IMR-90 (cell line): ENCODE results near the gene ACAD11. TPM values are rescaled to one million over a fixed set of nuclear protein-coding genes. Genes with fewer than 3 reads are reported as not detected.
A peak's percentile ranks its signal among the peaks of the same experiment; 100 is the strongest.

Source experiments
- ATAC-seq: fragments of 200-7000 bp; cut with Tn5 transposase; 2 replicates; pipeline ENCODE4 v1.9.1; 2020; ENCODE audit warnings: low read depth, mild to moderate bottlenecking, moderate library complexity
- BruUV-seq: library from RNA; stranded (reverse); fragments of 400-500 nt; replicated peaks from 2 replicates; lab custom pipeline; 2021; lab: Mats Ljungman, UMichigan
- CTCF ChIA-PET: fragments of 300-600 bp; formaldehyde crosslinking; extraction: SDS; loops from one replicate; lab custom pipeline; 2021; ENCODE audit warnings: antibody characterized with exemption; lab: Yijun Ruan, JAX
- POLR2A ChIA-PET: fragments of 300-600 bp; sonication (Branson Sonifier 250); formaldehyde crosslinking; loops from one replicate; lab custom pipeline; 2022; ENCODE audit warnings: antibody characterized with exemption; ENCODE audit not compliant: unreplicated experiment; lab: Charles Lee
- DNase-seq: peaks from one replicate; pipeline ENCODE4 v3.0.0; 2013
- H2AFZ ChIP-seq: replicated peaks from 2 replicates; pipeline ENCODE3; 2013; ENCODE audit warnings: low read length, mild to moderate bottlenecking; ENCODE audit not compliant: poor library complexity
- H2AK5ac ChIP-seq: 2 replicates; pipeline ENCODE4 v1.6.1; 2013; ENCODE audit warnings: low read depth, low read length, inconsistent platforms
- H2AK9ac ChIP-seq: replicated peaks from 2 replicates; pipeline ENCODE3; 2013; ENCODE audit warnings: mild to moderate bottlenecking, low read depth, low read length, moderate library complexity; ENCODE audit not compliant: poor library complexity
- H2BK120ac ChIP-seq: 2 replicates; pipeline ENCODE4 v1.6.1; 2013; ENCODE audit warnings: low read depth, low read length, inconsistent platforms
- H2BK15ac ChIP-seq: 3 replicates; pipeline ENCODE4 v1.6.1; 2013; ENCODE audit warnings: low read depth, low read length, inconsistent platforms
- H2BK20ac ChIP-seq: 2 replicates; pipeline ENCODE4 v1.6.1; 2013; ENCODE audit warnings: low read depth, mild to moderate bottlenecking, inconsistent platforms, low read length, moderate library complexity
- H2BK5ac ChIP-seq: 2 replicates; pipeline ENCODE4 v1.6.1; 2013; ENCODE audit warnings: mild to moderate bottlenecking, low read depth, low read length, inconsistent platforms; ENCODE audit not compliant: poor library complexity, severe bottlenecking
- H3K14ac ChIP-seq: replicated peaks from 2 replicates; pipeline ENCODE4 v1.6.1; 2013; ENCODE audit warnings: low read depth, low read length, inconsistent platforms
- H3K18ac ChIP-seq: 2 replicates; pipeline ENCODE4 v1.6.1; 2013; ENCODE audit warnings: low read depth, low read length, control low read depth
- H3K23ac ChIP-seq: 2 replicates; pipeline ENCODE4 v1.6.1; 2013; ENCODE audit warnings: low read depth, low read length, inconsistent platforms
- H3K27ac ChIP-seq: 2 replicates; pipeline ENCODE4 v1.5.1; 2013; ENCODE audit warnings: mild to moderate bottlenecking, control low read depth, low read length; ENCODE audit not compliant: insufficient read depth
- H3K27me3 ChIP-seq: 2 replicates; pipeline ENCODE4 v1.6.1; 2013; ENCODE audit warnings: low read length; ENCODE audit not compliant: control insufficient read depth, insufficient read depth
- H3K36me3 ChIP-seq: 2 replicates; pipeline ENCODE4 v1.6.1; 2013; ENCODE audit warnings: low read length, mixed read lengths; ENCODE audit not compliant: control insufficient read depth, insufficient read depth
- H3K4ac ChIP-seq: 2 replicates; pipeline ENCODE4 v1.6.1; 2013; ENCODE audit warnings: low read depth, low read length, inconsistent platforms
- H3K4me1 ChIP-seq: 2 replicates; pipeline ENCODE4 v1.6.1; 2013; ENCODE audit warnings: low read length, mixed read lengths; ENCODE audit not compliant: control insufficient read depth, insufficient read depth
- H3K4me2 ChIP-seq: 2 replicates; pipeline ENCODE4 v1.6.1; 2013; ENCODE audit warnings: low read depth, mild to moderate bottlenecking, control low read depth, low read length, moderate library complexity
- H3K4me3 ChIP-seq: 2 replicates; pipeline ENCODE4 v1.5.1; 2013; ENCODE audit warnings: low read depth, mild to moderate bottlenecking, control low read depth, low read length, moderate library complexity; ENCODE audit not compliant: insufficient read depth
- H3K56ac ChIP-seq: 2 replicates; pipeline ENCODE4 v1.6.1; 2013; ENCODE audit warnings: low read length, inconsistent platforms; ENCODE audit not compliant: insufficient read depth; ENCODE audit errors: extremely low read depth
- H3K79me1 ChIP-seq, 2 experiments: 2 replicates each; pipeline ENCODE4 v1.6.1; 2013; ENCODE audit warnings: low read length in 2 of 2, inconsistent platforms in 1 of 2, low read depth in 1 of 2
- H3K9ac ChIP-seq: 2 replicates; pipeline ENCODE4 v1.6.1; 2013; ENCODE audit warnings: low read depth, low read length, control low read depth
- H3K9me1 ChIP-seq: 2 replicates; pipeline ENCODE4 v1.6.1; 2013; ENCODE audit warnings: low read length, inconsistent platforms; ENCODE audit not compliant: insufficient read depth
- H3K9me3 ChIP-seq: 2 replicates; pipeline ENCODE4 v1.6.1; 2013; ENCODE audit warnings: low read length; ENCODE audit not compliant: control insufficient read depth, insufficient read depth
- H4K20me1 ChIP-seq: 2 replicates; pipeline ENCODE4 v1.6.1; 2013; ENCODE audit warnings: low read length, inconsistent platforms; ENCODE audit not compliant: insufficient read depth
- H4K5ac ChIP-seq: 2 replicates; pipeline ENCODE4 v1.6.1; 2013; ENCODE audit warnings: mild to moderate bottlenecking, low read depth, low read length, control low read depth
- H4K8ac ChIP-seq, 2 experiments: 2 replicates each; pipeline ENCODE4 v1.6.1; 2013; ENCODE audit warnings: low read depth in 2 of 2, low read length in 2 of 2, control low read depth in 1 of 2, inconsistent platforms in 1 of 2
- H4K91ac ChIP-seq: 2 replicates; pipeline ENCODE4 v1.6.1; 2013; ENCODE audit warnings: low read depth, low read length, inconsistent platforms; ENCODE audit not compliant: insufficient read depth
- BHLHE40 ChIP-seq: fragments of 150-350 bp; IDR thresholded peaks from 2 replicates; pipeline ENCODE4 v1.6.1; 2016; ENCODE audit warnings: mild to moderate bottlenecking, low read depth, low read length
- CEBPB ChIP-seq: IDR thresholded peaks from 2 replicates; pipeline ENCODE4 v1.6.1; 2012; ENCODE audit warnings: low read depth, low read length, improper control_type of control experiment
- CHD1 ChIP-seq: IDR thresholded peaks from 2 replicates; pipeline ENCODE4 v1.6.1; 2012; ENCODE audit warnings: low read depth, low read length, improper control_type of control experiment
- FOS ChIP-seq: fragments of 150-350 bp; IDR thresholded peaks from 2 replicates; pipeline ENCODE4 v1.6.1; 2016; ENCODE audit warnings: low read depth, low read length
- MAFK ChIP-seq: IDR thresholded peaks from 2 replicates; pipeline ENCODE4 v1.6.1; 2012; ENCODE audit warnings: low read depth, low read length, improper control_type of control experiment
- MXI1 ChIP-seq: IDR thresholded peaks from 2 replicates; pipeline ENCODE4 v1.6.1; 2012; ENCODE audit warnings: low read depth, mild to moderate bottlenecking, low read length, moderate library complexity, borderline replicate concordance
- NFE2L2 ChIP-seq: fragments of 150-350 bp; IDR thresholded peaks from 2 replicates; pipeline ENCODE4 v1.6.1; 2016; ENCODE audit warnings: low read depth, mild to moderate bottlenecking, low read length
- POLR2A ChIP-seq: IDR thresholded peaks from 2 replicates; pipeline ENCODE4 v1.6.1; 2012; ENCODE audit warnings: mild to moderate bottlenecking, low read depth, low read length
- RAD21 ChIP-seq: IDR thresholded peaks from 2 replicates; pipeline ENCODE4 v1.6.1; 2012; ENCODE audit warnings: low read length, improper control_type of control experiment
- RFX5 ChIP-seq: IDR thresholded peaks from 2 replicates; pipeline ENCODE4 v1.8.0; 2012; ENCODE audit warnings: low read depth, mild to moderate bottlenecking, low read length, moderate library complexity
- SMC3 ChIP-seq: fragments of 150-350 bp; IDR thresholded peaks from 2 replicates; pipeline ENCODE4 v1.6.1; 2016; ENCODE audit warnings: low read depth, mild to moderate bottlenecking, antibody characterized with exemption, low read length, moderate library complexity
- WGBS, 2 experiments: methylation state at CpG; one replicate each; pipeline versions ENCODE4 v1.1.5 to v1.1.7; 2013; ENCODE audit warnings: missing lambda C conversion rate in 2 of 2; ENCODE audit not compliant: insufficient read length in 1 of 2; ENCODE audit errors: extremely low coverage in 2 of 2; 5-methylcytosine and 5-hydroxymethylcytosine counted together
- dilution Hi-C: fragments of 300-500 bp; cut with HindIII; formaldehyde crosslinking; loops from one replicate; pipeline ENCODE4 v1.14.3; 2018; ENCODE audit warnings: low sequenced_read_pairs; ENCODE audit not compliant: unreplicated experiment
- in situ Hi-C: fragments of 300-500 bp; cut with MboI; formaldehyde crosslinking; loops from 3 replicates; pipeline ENCODE4 v1.14.3; 2019; ENCODE audit warnings: low sequenced_read_pairs, inconsistent platforms, mixed read lengths
- intact Hi-C: fragments of 100-400 bp; cut with micrococcal nuclease; formaldehyde crosslinking; loops from 2 replicates; pipeline ENCODE4 v1.10.0; 2022
- polyA plus RNA-seq, 3 experiments: library from polyadenylated mRNA; depleted of rRNA; stranded (reverse); fragments of >200 nt; gene quantifications; 2 replicates each; pipeline ENCODE4 v1.2.3, GENCODE V29; 2012; ENCODE audit warnings: low replicate concordance in 1 of 3
- total RNA-seq: library from RNA; depleted of rRNA; stranded (reverse); fragments of >200 nt; gene quantifications from 2 replicates; pipeline ENCODE4 v1.2.3, GENCODE V29; 2012
- TF ChIP-seq, protein P1 (sequence below): fragments of 150-350 bp; IDR thresholded peaks from 2 replicates; pipeline ENCODE4 v1.6.1; 2016; ENCODE audit warnings: low read depth, mild to moderate bottlenecking, low read length, moderate library complexity, borderline replicate concordance
- TF ChIP-seq, protein P2 (sequence below): conservative IDR thresholded peaks from 2 replicates; pipeline ENCODE4 v1.5.1; 2012; ENCODE audit warnings: mild to moderate bottlenecking, low read depth, low read length, improper control_type of control experiment

The ACAD11 gene
- total and polyA plus RNA-seq, 2 of the 4 experiments (the other 2 are of a cell fraction) = 16.0 to 18.8 TPM

DNA sequence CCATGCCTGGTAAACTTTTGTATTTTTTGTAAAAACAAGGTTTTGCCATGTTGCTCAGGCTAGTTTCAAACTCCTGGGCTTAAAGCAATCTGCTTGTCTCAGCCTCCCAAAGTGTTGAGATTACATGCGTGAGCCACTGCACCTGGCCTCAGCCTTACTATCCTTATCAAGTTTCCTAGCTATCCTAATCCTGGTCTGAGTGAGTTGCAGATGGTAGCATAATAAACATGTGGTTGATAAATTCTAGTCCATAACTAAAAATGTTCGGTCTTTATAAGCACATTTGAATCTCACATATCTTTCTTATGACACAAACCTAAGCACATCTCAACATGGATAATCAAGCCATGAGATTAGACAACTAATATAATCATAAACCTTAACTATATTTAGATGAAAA, 44.1 kb upstream of the ACAD11 start:
- Histone ChIP-seq H2AFZ (no peak overlapping the region), H4K20me1 (no peaks in the 10 kb centered on the region), H3K4ac (no peak overlapping the region), H3K9me3 (no peaks in the 10 kb centered on the region), H2BK5ac (no peak overlapping the region), H2BK20ac (no peak overlapping the region), H3K27ac (no peak overlapping the region; the same call in 1 of the 2 replicates), H2BK120ac (no peak overlapping the region), H2AK9ac (no peak overlapping the region), H3K23ac (no peak overlapping the region), H3K14ac (no peak overlapping the region), H2BK15ac (no peak overlapping the region), H3K9me1 (no peaks in the 10 kb centered on the region), H3K79me1 (peaks cover 9 to 13% of the 10 kb centered on the region in 2 experiments; a peak in 3 of 4 replicates), H3K4me3 (no peak overlapping the region), H3K4me1 (no peaks in the 10 kb centered on the region; the same call in 1 of the 2 replicates), H4K8ac (no peak overlapping the region), H3K18ac (no peak overlapping the region), H4K91ac (no peak overlapping the region), H3K4me2 (no peak overlapping the region), H3K56ac (no peak overlapping the region), H3K27me3 (no peaks in the 10 kb centered on the region), H3K36me3 (peaks cover 40% of the 10 kb centered on the region), H3K9ac (no peak overlapping the region), H4K5ac (no peak overlapping the region), H2AK5ac (no peak overlapping the region)
- in situ Hi-C loops = loop anchor here (25.0 kb wide), 1 partner anchor 909 kb away; no protein-coding TSS in a partner anchor
- intact Hi-C loops = no loop called here
- TF ChIP-seq MXI1 = no peak
- TF ChIP-seq SMC3 = no peak
- no peak for TF ChIP-seq RFX5
- no peak for TF ChIP-seq BHLHE40
- no peak for TF ChIP-seq CHD1
- TF ChIP-seq CEBPB = no peak
- TF ChIP-seq FOS = no peak
- no peak for TF ChIP-seq RAD21
- no peak for TF ChIP-seq POLR2A
- TF ChIP-seq, protein P1, sequence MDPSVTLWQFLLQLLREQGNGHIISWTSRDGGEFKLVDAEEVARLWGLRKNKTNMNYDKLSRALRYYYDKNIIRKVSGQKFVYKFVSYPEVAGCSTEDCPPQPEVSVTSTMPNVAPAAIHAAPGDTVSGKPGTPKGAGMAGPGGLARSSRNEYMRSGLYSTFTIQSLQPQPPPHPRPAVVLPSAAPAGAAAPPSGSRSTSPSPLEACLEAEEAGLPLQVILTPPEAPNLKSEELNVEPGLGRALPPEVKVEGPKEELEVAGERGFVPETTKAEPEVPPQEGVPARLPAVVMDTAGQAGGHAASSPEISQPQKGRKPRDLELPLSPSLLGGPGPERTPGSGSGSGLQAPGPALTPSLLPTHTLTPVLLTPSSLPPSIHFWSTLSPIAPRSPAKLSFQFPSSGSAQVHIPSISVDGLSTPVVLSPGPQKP = no peak
- TF ChIP-seq, protein P2, sequence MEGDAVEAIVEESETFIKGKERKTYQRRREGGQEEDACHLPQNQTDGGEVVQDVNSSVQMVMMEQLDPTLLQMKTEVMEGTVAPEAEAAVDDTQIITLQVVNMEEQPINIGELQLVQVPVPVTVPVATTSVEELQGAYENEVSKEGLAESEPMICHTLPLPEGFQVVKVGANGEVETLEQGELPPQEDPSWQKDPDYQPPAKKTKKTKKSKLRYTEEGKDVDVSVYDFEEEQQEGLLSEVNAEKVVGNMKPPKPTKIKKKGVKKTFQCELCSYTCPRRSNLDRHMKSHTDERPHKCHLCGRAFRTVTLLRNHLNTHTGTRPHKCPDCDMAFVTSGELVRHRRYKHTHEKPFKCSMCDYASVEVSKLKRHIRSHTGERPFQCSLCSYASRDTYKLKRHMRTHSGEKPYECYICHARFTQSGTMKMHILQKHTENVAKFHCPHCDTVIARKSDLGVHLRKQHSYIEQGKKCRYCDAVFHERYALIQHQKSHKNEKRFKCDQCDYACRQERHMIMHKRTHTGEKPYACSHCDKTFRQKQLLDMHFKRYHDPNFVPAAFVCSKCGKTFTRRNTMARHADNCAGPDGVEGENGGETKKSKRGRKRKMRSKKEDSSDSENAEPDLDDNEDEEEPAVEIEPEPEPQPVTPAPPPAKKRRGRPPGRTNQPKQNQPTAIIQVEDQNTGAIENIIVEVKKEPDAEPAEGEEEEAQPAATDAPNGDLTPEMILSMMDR = no peak
- no peak for TF ChIP-seq MAFK
- TF ChIP-seq NFE2L2 = no peak
- no CpG with 5 or more reads among the region's 2 CpGs for WGBS, 2 experiments
- DNase-seq = peak; percentile 82
- dilution Hi-C loops = no loop called here
- no TSS peak for BruUV-seq
- ATAC-seq = peak; percentile 82
- POLR2A ChIA-PET = interaction anchor here (0.5 kb wide), 1 partner anchor 829 kb away, joined by 4 read pairs; no protein-coding TSS in a partner anchor
- CTCF ChIA-PET = no interaction called here
